Activated naive CD8-positive, alpha-beta T cell treated with anti-CD3 and anti-CD28 coated beads, Interleukin-2, amount 50 U/mL, for 24 hours (primary cell): Measurements from ENCODE around the gene GNB1L.
A peak's percentile ranks its signal among the peaks of the same experiment; 100 is the strongest.
"Not testable (repeated sequence)": the region's sequence is repeated elsewhere in the genome, so short reads cannot be mapped to it uniquely, and the experiment has no call there.

Experiments
- ATAC-seq: fragments of 150-1000 bp; cut with Tn5 transposase; one replicate; pipeline ENCODE4 v1.10.0; 2021
- DNase-seq: peaks from one replicate; pipeline ENCODE4 v3.0.0; 2021
- H3K27ac Mint-ChIP-seq: one replicate; pipeline ENCODE4 v1.8.0; 2021; ENCODE audit warnings: mild to moderate bottlenecking, mixed read lengths
- H3K27me3 Mint-ChIP-seq: one replicate; pipeline ENCODE4 v1.8.0; 2021; ENCODE audit warnings: mixed read lengths
- H3K36me3 Mint-ChIP-seq: one replicate; pipeline ENCODE4 v1.8.0; 2021; ENCODE audit warnings: low read depth, mixed read lengths
- H3K4me1 Mint-ChIP-seq: one replicate; pipeline ENCODE4 v1.8.0; 2021; ENCODE audit warnings: mixed read lengths
- H3K4me3 Mint-ChIP-seq: one replicate; pipeline ENCODE4 v1.8.0; 2021; ENCODE audit warnings: mild to moderate bottlenecking, moderate library complexity, mixed read lengths
- H3K9me3 Mint-ChIP-seq: one replicate; pipeline ENCODE4 v1.8.0; 2021; ENCODE audit warnings: mixed read lengths

Gene GNB1L

DNA sequence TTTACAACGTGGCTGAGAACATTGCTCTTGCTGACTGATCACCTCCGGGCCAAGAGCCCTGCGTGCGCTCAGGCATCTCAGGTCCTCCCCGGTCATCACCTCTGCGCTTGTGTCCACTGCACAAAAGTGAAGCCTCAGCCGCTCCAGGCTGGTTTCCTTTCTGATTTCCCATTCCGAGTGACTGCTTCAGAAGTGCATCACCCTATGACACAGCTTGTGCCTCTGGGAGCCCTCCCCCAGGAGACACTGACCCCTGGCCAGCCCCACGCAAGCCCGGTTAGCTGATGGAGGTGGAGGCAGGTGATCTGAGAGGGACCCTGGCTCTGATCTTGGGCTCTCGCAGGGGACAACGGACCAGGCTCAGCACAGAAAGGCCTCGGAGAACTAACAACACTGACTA, 38.3 kb upstream of the GNB1L start:
- Mint-ChIP-seq H3K4me1 (peaks cover 67% of the 10 kb centered on the region), H3K9me3 (no peaks in the 10 kb centered on the region), H3K27ac (peak overlapping the region; percentile 91), H3K4me3 (peak overlapping the region; percentile 7), H3K36me3 (peaks cover 4% of the 10 kb centered on the region), H3K27me3 (no peaks in the 10 kb centered on the region)
- no peak for ATAC-seq
- no peak for DNase-seq

DNA sequence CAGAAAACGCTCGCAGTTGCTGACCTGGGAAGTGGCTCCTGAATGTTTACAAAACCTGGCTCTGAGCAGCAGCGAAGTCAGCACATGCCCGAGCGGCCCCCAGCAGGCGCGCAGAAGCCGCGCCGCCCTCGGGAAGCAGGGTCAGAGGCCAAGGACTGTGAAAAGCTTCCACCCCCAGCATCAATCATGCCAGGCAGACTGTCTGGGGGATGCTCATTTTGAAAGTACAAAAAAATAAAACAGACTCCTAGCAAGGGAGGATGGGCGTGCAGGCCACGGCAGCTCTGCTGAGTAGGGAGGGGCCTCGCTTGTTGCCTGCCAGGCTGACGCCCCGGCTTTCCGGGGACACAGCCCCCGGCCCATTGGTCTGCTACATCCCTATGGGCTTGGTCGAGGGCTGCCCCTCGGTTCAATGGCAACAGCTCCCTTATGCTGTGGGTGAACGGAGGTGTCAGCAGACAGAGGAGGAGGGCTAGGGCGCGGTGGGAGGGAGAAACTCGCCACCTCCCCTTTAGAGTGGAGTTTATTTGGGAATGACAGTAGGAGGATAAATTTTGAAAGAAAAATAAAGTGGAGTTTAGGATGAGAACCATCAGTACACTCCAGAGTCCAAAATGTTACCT, 37.7 kb upstream of the GNB1L start:
- peaks cover 4% of the 10 kb centered on the region for H3K36me3 Mint-ChIP-seq

DNA sequence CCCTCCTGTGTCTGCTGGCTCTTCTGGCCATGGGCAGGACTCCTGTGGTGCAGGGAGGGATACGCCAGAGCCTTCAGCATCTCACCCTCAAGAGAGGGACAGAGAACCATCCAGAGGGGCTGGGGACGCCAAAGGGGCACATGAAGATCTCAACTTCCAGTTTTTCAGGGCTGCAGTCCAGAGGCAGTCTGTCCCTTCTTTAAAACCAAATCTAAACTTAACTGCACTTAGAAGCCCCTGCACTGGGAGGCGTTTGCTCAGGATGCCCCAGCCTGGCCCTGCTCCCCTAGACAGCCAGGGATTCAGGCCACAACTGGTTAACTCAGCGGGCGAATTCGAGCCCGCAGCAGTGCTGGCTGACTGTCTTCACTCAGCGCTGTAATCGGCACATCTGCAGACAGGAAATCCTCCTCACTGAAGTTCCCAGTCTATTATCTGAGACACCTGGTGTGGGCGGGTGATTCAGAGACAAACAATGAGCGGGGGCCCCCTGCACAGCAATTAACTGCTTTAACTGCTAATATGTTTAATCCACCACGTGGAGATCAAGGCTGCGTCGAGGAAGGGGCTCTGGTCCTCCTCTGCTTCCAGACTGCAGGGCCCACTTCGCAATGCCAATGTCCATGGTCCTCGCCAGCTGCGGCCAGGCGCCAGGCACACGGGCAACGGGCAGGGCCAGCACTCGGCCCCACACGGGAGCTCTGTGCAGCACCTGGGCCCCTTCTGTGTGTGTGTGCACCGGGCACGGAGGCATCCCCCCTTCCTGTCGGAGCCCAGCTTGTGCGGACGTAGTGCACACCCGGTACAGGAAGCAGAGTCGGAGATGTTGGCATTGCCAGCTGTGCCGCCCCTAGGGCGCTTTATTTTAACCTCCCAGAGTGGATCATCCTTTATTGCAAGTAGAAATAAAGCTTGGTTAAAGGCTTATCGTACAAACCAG, 36.9 kb upstream of the GNB1L start:
- Mint-ChIP-seq H3K36me3 (peaks cover 4% of the 10 kb centered on the region), H3K27ac (peak overlapping the region; percentile 91), H3K27me3 (no peaks in the 10 kb centered on the region), H3K9me3 (no peaks in the 10 kb centered on the region), H3K4me1 (peaks cover 72% of the 10 kb centered on the region), H3K4me3 (peak overlapping the region; percentile 73)
- ATAC-seq (peak; percentile 84), DNase-seq (peak; percentile 80)

More for the DNA sequence above, 37.7 kb upstream of the GNB1L start:
- H3K4me3 Mint-ChIP-seq = peak overlapping the region; percentile 73
- H3K27ac Mint-ChIP-seq = peak overlapping the region; percentile 91
- peak; percentile 65 for ATAC-seq
- H3K4me1 Mint-ChIP-seq = peaks cover 72% of the 10 kb centered on the region
- H3K27me3 Mint-ChIP-seq = no peaks in the 10 kb centered on the region
- no peaks in the 10 kb centered on the region for H3K9me3 Mint-ChIP-seq
- peak; percentile 65 for DNase-seq

DNA sequence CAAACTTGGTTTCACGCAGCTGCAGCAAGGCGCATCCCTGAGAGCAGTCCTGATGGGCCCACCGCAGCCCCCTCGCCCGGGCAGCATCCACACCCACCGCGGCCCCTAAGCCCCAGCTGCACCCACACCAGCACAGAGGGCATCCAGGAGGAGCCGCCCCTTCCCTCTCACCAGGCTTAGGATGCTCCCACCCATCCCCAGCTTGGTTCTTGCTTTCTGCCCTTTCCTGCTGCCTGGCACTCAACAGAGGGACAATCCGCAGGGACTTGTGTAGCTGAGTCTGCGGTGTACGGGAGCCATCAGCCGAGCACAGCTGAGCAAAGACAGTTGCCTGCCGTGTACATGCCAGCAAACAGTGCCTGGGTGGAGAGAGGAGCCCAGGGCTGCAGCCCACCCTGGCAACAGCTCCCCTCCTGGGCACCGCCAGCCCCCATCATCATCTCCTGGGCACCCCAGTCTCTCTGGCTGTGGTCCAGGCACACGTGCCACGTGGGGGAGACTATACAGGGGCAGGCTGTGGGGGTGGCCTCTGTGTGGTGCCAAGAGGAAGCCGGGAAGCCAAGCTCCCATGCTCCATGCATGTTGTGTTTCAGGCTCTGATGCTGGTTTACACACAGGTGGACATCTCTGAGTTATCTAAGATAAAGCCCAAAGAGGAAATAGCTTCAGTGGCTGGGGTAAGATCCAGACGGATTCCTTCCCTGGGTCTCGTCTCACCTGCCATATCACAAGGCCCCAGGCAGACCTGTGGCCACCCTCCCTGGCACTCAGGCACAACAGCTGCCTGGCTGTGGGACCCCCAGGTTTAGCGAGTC, 36.0 kb upstream of the GNB1L start:
- H3K4me3 Mint-ChIP-seq = peak overlapping the region; percentile 24
- peak overlapping the region; percentile 91 for H3K27ac Mint-ChIP-seq
- DNase-seq (no peak), ATAC-seq (no peak)
- H3K36me3 Mint-ChIP-seq = peaks cover 4% of the 10 kb centered on the region
- H3K9me3 Mint-ChIP-seq = no peaks in the 10 kb centered on the region
- no peaks in the 10 kb centered on the region for H3K27me3 Mint-ChIP-seq
- peaks cover 72% of the 10 kb centered on the region for H3K4me1 Mint-ChIP-seq

DNA sequence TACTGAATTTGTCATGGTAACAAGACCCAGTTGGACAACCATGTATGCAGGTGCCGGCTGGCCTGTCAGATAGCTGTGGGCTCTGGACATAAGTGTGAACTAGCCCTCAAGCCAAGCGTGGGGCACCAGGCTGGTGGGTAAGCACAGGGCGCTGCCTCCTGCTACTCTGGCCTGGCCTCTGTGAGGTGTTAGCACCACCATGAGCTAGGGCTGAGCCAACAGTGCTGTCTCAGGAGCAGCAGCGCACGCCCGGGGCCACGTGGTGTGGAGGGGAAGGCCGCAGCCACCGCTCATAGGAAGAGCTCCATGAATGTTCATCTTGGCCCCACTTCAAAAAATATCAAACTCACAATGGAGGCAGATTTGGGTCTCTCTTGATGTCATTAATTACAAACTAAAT, 35.3 kb upstream of the GNB1L start:
- Mint-ChIP-seq H3K27me3 (no peaks in the 10 kb centered on the region), H3K36me3 (peaks cover 4% of the 10 kb centered on the region), H3K9me3 (no peaks in the 10 kb centered on the region), H3K27ac (peak overlapping the region; percentile 77), H3K4me3 (no peak overlapping the region), H3K4me1 (peaks cover 71% of the 10 kb centered on the region)
- ATAC-seq (peak; percentile 17), DNase-seq (peak; percentile 45)

DNA sequence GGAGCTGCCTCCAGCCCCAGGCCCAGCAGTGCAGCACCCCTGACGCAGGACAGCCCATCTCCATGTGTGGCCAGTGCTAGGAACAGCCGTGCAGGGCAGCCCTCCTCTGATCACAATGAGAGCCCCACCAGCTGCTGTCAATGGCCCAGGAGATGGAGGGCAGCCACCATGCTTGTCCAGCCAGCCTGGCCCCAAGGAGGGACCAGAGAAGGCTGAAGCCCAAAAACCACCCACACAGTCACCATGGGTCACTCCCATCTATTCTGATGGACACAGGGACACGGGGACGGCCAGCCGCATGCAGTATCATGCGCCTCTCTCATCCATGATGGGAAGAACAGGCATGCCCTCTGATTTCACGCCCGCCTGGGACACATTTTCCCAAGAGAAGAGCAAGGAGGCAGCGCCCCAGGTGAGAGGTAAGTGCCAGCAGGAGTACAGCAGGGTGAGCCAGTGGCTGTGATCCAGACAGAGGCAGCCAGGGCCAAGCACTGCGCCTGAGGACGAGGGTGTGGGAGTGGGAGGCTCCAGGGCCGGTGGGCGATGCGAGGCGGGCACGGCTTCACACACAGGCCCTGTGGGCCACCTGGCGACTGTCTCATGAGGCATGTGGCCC, 33.6 kb upstream of the GNB1L start:
- ATAC-seq (no peak), DNase-seq (no peak)
- Mint-ChIP-seq H3K4me1 (peaks cover 60% of the 10 kb centered on the region), H3K36me3 (no peaks in the 10 kb centered on the region), H3K27ac (no peak overlapping the region), H3K4me3 (no peak overlapping the region), H3K27me3 (no peaks in the 10 kb centered on the region), H3K9me3 (no peaks in the 10 kb centered on the region)

DNA sequence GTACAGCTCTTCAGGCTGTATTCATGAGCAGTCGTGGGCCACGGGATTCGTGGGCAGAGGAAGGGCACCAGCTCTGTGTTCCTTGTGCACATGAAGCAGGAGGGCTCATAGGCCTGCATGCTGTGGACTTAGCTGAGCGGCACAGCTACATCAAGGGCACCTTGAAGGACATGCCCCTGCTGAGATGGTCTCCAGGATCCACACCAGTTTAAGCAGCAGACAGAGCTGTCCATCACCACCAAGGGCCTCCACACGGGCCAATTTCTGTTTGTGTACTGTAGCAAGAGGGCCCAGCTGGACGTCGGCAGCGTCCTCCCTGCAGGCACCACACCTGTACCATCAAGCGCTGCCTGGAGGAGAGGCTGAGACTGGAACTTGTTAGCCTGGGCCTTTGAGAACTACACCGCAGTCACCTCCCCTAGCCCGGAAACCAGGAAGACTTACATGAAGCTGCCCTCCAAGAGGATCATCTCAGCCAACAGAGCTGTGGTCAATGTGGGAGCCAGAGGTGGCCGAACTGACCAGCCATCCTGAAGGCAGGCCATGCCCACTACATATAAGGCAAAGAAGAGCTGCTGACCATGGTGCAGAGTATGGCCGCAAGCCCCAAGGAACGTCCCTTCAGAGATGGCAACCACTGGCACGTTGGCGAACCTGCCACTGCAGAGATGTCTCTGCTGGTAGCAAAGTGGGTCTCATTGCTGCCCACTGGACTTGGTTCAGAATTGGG, 32.7 kb upstream of the GNB1L start:
- peak overlapping the region; percentile 70 for H3K27ac Mint-ChIP-seq
- H3K27me3 Mint-ChIP-seq = no peaks in the 10 kb centered on the region
- H3K9me3 Mint-ChIP-seq = no peaks in the 10 kb centered on the region
- ATAC-seq (no peak), DNase-seq (no peak)
- no peak overlapping the region for H3K4me3 Mint-ChIP-seq
- H3K36me3 Mint-ChIP-seq = no peaks in the 10 kb centered on the region
- H3K4me1 Mint-ChIP-seq = peaks cover 52% of the 10 kb centered on the region

DNA sequence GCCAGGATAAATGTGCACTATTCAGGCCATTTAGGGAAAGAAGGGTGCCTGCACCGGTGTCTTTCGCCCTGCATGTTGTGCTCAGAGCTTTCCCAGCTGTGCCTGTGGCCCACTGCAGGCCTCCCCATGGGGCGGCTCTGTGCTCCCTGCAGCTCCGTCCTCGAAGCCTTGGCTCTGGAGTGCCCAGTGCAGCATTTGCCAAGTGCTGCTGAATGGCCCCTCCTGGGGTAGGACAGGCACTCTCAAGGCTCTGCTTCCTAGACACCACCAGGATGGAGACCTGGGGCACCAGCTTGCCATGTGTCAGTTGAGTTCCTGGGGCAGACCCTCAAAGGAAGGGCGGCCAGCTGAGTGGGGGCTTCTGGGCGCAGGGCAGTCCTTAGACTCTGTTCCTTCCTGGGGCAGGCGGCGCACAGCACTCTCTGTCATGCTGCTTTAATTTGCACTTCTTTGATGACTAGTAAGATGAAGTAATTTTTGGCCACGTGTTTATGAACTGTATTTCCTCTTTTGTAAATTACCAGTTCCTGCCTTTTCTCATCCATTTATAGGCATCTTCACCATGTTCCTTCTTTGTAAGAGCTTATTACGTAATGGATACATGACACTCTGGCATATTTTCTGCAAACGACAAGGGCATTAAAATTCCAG, 32.1 kb upstream of the GNB1L start:
- H3K36me3 Mint-ChIP-seq = no peaks in the 10 kb centered on the region
- peaks cover 45% of the 10 kb centered on the region for H3K4me1 Mint-ChIP-seq
- H3K27ac Mint-ChIP-seq = peak overlapping the region; percentile 70
- H3K27me3 Mint-ChIP-seq = no peaks in the 10 kb centered on the region
- ATAC-seq (no peak), DNase-seq (no peak)
- no peaks in the 10 kb centered on the region for H3K9me3 Mint-ChIP-seq
- no peak overlapping the region for H3K4me3 Mint-ChIP-seq

DNA sequence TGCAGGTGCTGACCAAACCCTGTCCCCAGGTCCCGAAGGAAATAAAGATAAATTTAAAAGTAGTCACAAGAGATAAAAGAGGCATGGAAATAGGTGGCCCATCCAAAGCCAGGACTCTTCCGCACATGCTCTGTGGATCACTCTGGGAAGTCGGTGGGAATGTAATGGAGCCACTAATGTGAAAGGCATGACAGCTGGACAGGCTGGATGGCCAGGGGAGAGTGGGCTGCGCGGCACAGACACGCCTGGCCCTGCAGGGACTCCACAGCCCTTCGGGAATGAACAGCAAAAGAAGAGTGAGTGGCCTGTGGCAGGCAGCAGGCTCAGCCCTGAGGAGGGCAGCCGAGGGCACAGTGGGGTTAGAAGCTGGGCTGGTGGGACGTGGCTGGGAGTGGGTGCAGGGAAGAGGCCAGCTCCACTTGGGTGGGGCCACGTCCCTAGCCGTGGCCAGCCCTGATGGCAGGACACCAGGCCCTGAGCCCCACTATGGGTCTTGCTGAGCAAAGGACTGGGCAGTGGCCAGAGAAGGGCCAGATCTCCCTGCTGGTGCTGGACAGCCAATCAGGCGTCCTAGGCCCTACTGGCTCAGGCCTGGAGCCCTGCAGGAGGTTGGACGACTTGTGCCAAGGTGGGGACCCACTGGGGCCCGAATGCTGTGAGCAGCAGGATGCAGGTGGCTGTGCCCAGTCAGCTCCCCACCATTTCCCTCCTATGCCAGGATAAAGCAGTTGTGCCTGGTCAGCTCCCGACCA, 31.3 kb upstream of the GNB1L start:
- no peaks in the 10 kb centered on the region for H3K36me3 Mint-ChIP-seq
- DNase-seq (no peak), ATAC-seq (no peak)
- H3K4me3 Mint-ChIP-seq = no peak overlapping the region
- no peaks in the 10 kb centered on the region for H3K27me3 Mint-ChIP-seq
- H3K9me3 Mint-ChIP-seq = no peaks in the 10 kb centered on the region
- peak overlapping the region; percentile 19 for H3K27ac Mint-ChIP-seq
- H3K4me1 Mint-ChIP-seq = peaks cover 38% of the 10 kb centered on the region

DNA sequence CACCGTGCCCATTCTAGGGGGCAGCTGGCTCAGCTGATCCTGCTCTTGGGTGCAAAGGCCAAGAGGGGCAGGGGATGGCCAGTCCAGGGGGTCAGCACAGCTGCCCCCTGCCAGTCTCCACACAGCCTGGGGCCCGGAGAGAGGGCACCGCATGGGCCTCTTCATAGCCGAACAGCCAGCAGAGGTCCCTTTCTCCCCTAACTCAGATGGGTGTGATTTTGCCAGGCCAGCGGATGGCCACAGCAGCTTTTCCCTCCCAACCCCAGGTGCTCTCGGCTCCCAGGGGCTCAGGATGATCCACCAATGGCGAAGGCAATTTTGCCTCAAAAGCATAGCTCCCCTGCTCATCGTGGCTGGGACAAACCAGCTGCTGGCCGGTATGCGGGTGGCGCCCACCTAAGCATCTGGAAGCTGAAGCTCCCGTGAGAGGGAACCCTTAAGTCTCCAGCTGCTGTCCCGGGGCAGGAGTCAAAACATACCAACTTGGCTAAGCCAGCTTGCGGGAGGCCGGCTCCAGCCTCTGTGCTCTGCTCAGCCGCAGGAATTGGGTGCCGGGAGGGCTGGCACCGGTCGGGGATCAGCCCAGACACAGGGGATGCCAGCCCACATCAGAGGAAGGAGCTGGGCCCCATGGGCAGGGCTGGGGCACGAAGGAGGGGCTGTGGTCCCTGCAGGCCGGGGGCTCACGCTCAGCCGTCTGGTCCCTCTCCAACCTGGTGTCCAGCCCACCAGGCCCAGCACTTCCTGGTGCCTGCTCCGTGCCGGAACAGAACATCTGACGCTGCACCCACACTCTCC, 30.5 kb upstream of the GNB1L start:
- peaks cover 30% of the 10 kb centered on the region for H3K4me1 Mint-ChIP-seq
- no peaks in the 10 kb centered on the region for H3K27me3 Mint-ChIP-seq
- ATAC-seq (no peak), DNase-seq (no peak)
- no peak overlapping the region for H3K4me3 Mint-ChIP-seq
- peak overlapping the region; percentile 19 for H3K27ac Mint-ChIP-seq
- no peaks in the 10 kb centered on the region for H3K36me3 Mint-ChIP-seq
- H3K9me3 Mint-ChIP-seq = no peaks in the 10 kb centered on the region

DNA sequence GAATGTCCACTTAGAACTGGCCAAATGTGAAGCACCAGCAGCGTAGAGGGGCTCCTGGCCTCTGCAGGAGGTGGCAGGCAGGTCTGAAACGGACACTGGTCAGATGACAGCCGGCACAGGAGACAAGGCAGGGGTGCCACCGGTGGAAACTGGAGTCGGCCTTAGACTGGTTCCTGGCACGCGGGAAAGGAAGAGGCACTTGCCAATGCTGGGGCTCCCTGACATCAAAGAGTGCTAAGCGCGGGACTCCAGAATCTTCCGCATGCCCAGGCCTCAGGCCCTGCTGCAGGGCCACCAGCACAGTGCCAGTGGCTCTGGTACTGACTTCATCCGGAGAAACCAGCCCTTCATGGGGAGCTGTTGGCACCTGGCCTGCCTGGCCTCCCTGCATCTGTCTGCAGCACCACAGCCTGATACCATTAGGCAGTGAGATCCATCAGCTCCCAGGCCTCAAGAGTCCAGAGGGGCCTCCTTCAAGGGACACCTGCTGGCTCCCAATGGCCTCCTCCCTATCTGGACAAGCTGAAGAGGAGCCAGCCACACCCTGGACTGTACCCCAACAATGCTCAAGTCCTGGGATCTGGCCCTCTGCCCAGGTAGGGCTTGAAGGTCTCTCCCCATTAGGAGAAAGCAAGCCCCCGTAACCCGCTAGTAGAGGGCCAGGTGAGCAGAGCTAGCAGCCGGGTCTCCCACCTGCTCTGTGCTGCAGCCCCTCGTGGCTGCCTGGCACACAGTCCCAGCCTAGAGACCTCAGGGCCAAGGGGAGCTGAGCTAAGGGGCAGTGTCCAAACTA, 29.7 kb upstream of the GNB1L start:
- H3K4me3 Mint-ChIP-seq = no peak overlapping the region
- H3K36me3 Mint-ChIP-seq = no peaks in the 10 kb centered on the region
- no peak for DNase-seq
- no peaks in the 10 kb centered on the region for H3K9me3 Mint-ChIP-seq
- no peaks in the 10 kb centered on the region for H3K27me3 Mint-ChIP-seq
- peaks cover 25% of the 10 kb centered on the region for H3K4me1 Mint-ChIP-seq
- no peak overlapping the region for H3K27ac Mint-ChIP-seq
- no peak for ATAC-seq

DNA sequence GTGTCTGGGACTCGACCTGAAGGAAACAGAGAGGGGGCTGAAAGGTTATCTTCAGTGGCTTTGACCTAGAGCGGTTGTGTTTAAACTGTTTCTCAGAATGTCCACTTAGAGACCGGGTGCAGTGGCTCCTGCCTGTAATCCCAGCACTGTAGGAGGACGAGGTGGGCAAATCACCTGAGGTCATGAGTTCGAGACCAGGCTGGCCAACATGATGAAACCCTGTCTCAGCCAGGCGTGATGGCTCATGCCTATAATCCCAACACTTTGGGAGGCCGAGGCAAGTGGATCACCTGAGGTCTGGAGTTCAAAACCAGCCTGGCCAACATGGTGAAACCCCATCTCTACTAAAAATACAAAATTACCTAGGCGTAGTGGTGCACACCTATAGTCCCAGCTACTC, 28.8 kb upstream of the GNB1L start:
- H3K27ac Mint-ChIP-seq, ATAC-seq, H3K9me3 Mint-ChIP-seq, DNase-seq, H3K4me3 Mint-ChIP-seq, H3K36me3 Mint-ChIP-seq, H3K27me3 Mint-ChIP-seq: not testable (repeated sequence)
- H3K4me1 Mint-ChIP-seq = peaks cover 25% of the 10 kb centered on the region
